ENCODE results near the gene OR2G2.

GRCh38 chr1:247574664-247575063 is 13.5 kb upstream of the OR2G2 start:
- TF ChIP-seq, protein P1, sequence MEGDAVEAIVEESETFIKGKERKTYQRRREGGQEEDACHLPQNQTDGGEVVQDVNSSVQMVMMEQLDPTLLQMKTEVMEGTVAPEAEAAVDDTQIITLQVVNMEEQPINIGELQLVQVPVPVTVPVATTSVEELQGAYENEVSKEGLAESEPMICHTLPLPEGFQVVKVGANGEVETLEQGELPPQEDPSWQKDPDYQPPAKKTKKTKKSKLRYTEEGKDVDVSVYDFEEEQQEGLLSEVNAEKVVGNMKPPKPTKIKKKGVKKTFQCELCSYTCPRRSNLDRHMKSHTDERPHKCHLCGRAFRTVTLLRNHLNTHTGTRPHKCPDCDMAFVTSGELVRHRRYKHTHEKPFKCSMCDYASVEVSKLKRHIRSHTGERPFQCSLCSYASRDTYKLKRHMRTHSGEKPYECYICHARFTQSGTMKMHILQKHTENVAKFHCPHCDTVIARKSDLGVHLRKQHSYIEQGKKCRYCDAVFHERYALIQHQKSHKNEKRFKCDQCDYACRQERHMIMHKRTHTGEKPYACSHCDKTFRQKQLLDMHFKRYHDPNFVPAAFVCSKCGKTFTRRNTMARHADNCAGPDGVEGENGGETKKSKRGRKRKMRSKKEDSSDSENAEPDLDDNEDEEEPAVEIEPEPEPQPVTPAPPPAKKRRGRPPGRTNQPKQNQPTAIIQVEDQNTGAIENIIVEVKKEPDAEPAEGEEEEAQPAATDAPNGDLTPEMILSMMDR (IDR thresholded peaks at IDR 0.05; ENCODE audit: poor library complexity): no peak
- TF ChIP-seq EZH2 (IDR thresholded peaks at IDR 0.05; ENCODE audit: borderline replicate concordance): no peak

Data from hepatocyte (in vitro differentiated cells).